GM18867 (cell line): ENCODE data around the gene XCR1.
"Not testable (repeated sequence)": the region's sequence is repeated elsewhere in the genome, so short reads cannot be mapped to it uniquely, and the experiment has no call there.

Source experiments
- ATAC-seq: cut with Tn5 transposase; IDR thresholded peaks from one replicate; pipeline ENCODE4 v1.9.1; 2021; ENCODE audit warnings: mild to moderate bottlenecking, moderate library complexity; ENCODE audit not compliant: unreplicated experiment

Gene XCR1

DNA sequence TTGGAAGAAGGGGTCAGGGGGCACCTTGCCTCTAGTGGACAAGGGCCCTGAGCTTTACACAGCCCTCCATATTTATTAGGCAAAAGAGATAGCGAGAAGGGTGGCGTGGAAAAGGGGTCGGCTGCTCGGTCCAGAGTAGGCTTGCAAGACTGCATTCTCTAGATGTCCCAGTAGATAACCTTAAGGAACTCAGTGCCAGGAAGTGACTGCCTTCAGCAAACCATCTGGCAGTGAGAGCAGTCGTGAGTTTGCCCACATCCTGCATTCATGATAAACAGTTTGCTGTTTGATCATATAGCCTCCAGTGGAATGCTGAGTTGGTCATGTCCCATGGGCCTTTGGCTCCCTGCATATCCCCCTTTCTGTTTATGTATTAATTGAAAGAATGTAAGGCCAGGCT is 18.9 kb upstream of the XCR1 start:
- ATAC-seq: not testable (repeated sequence)

GRCh38 chr3:46038916-46039315 is 11.6 kb upstream of the XCR1 start:
- ATAC-seq: no peak

DNA sequence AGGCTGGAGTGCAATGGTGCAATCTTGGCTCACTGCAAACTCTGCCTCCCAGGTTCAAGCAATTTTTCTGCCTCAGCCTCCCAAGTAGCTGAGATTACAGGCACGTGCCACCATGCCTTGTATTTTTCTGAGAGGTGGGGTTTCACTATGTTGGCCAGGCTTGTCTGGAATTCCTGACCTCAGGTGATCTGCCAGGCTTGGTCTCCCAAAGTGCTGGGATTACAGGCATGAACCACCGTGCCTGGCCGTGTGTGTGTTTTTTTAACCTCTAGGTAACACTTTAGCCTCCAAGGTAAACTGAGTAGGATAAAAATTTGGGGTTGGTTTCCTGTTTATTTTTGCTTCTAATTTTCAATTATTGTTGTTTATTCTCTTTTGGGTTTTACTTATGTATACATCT is 10.8 kb upstream of the XCR1 start:
- ATAC-seq: not testable (repeated sequence)

GRCh38 chr3:46036191-46036590 is 8.9 kb upstream of the XCR1 start:
- no peak for ATAC-seq

- ATAC-seq: no peak
These were observed 4.5 kb upstream of the XCR1 start for GRCh38 chr3:46031747-46032146.

DNA sequence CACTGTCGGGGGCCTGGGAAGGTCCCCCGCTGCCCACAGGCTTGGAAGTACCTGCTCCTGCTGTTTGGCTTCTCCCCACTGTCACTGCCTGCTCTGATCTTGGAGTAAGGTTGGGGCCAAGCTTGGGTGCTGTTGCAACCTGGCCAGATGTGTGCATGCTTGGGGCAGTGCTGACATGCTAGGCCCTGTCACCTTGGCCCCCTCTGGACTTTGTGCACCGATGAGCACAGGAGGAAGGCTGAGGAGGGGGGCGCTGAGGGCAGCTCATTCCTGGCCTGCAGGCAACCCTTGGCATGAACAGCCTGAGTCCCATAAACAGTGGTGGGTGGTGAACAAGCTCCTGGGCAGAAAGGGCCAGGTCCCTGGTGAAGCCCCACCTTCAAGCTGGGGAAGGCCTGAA is 4.0 kb upstream of the XCR1 start:
- no peak for ATAC-seq

- no peak for ATAC-seq
These were observed 3.3 kb upstream of the XCR1 start for GRCh38 chr3:46030626-46031025.

- ATAC-seq: no peak
These were observed 2.8 kb upstream of the XCR1 start for GRCh38 chr3:46029953-46030543.

DNA sequence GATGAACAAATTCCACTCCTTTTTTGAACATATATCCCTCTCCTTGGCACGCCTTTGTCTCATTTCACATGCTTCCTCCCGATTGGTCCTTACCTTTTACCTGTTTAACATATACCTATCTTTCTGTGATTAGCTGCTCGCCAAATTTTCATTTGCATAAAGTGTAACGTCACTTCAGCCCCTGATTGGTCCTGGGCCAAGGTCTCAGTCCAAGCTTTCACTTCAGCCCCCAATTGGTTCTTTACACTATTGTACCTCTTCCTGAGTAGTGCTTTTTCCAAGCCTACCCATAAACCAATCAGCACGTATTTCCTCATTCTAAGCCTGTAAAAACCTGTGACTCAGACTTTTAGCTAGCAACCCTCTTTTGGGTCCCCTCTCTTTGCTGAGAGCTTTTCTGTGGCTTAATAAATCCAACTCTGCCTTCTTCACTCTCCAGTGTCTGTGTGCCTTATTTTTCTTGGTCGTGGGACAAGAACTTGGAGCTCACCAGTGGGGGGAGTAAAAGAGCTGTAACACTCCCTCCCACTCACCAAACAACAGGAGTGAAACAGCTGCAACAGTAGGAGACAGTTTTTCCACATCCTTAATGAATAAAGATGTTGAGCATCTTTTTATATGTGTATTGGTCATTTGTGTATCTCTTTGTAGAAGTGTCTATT is 584 bp upstream of the XCR1 start:
- no peak for ATAC-seq

DNA sequence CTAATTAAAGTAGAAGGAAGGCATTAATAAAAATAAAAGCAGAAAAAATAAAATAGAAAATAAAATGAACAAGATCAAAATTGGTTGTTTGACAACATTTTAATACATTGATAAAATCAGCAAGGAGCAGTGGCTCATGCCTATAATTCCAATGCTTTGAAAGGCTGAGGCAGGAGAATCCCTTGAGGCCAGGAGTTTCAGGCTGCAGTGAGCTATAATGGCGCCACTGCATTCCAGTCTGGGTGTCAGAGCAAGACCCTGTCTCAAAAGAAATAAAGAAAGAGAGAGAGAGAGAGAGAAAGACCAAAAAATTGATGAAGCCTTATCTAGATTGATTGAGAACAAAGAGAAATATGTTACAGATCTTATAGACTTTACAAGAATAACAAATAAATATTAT is 2.1 kb downstream of the XCR1 start:
- no peak for ATAC-seq

GRCh38 chr3:46024131-46024530 is 3.2 kb downstream of the XCR1 start:
- no peak for ATAC-seq

DNA sequence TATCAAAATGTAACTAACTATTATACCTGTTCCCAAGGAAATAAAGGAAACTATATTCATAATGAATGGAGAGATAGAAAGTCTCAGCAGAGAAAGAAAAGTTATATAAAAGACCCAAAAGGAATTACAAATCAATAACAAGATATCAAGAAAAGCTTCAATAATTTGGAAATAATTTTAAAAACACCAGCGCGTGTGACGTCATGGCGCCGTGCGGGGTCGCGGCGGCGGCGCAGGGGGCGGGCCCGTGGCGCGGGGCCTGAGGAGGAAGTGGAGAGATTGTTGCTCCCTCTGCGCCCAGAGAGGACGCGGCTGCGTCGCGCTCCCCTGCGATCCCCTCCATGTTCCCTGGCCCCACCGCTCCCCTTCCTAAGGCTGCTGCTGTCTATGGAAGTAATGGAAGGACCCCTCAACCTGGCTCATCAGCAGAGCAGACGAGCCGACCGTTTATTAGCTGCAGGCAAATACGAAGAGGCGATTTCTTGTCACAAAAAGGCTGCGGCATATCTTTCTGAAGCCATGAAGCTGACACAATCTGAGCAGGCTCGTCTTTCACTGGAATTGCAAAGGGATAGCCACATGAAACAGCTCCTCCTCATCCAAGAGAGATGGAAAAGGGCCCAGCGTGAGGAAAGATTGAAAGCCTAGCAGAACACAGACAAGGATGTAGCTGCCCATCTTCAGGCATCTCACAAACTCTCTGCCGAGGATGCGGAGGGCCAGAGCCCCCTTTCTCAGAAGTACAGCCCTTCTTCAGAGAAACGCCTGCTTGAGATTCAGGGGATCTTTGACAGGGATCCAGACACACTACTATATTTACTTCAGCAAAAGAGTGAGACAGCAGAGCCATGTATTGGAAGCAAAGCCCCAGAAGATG is 4.1 kb downstream of the XCR1 start:
- ATAC-seq: no peak

GRCh38 chr3:46021516-46021915 is 5.8 kb downstream of the XCR1 start:
- no peak for ATAC-seq

DNA sequence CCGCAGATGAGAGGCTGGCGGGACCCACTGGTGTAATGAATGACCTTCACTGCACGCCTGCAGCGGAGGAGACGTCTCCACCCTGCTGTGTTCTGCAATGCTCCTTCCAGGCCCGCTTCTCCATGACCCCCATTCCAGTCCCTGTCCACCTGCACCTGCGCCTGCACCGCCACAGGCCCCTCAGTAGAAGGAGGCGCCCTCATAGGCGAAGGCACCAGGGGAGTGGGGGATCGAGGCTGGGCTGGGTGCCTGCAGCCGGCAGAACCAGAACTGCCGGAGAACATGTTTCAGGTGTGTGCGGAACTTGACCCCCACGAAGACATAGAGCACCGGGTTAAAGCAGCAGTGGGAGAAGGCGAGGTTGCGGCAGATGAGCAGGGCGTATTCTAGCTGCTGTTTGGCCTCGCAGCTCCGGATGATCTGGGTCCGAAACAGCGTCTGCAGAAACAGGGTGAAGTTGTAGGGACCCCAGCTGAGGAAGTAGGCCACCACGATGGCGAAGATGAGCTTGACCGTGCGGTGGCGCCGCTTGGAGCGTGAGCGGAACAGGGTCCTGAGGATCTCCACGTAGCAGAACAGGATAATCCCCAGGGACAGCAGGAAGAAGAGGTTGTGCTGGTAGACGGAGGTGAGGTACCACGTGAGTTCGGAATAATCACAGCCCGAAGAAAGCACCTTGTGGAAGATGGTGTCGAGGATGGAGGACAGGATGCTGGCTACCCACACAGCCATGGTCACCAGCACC is 6.3 kb downstream of the XCR1 start:
- no peak for ATAC-seq

- ATAC-seq: no peak
These were observed 7.6 kb downstream of the XCR1 start for GRCh38 chr3:46019707-46020106.

DNA sequence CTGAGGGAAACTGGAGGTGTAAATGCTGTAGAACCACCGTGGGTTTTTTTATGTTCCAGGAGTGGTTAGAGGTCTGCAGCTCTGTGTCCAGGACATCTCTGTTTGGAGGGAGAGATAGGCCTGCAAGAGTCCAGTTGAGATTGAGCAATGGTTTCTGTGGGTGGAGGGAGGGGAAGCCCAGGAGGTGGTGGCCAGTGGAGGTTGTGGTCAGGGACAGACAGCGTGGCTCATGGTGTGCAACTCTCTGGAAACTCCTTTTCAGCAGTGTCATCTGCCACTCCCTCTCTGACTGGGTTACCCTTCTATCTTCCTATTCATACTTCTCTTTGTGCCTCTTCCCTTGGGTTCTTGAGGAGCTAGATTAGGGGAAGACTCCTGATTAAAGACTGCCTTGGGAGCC is 9.6 kb downstream of the XCR1 start:
- no peak for ATAC-seq

DNA sequence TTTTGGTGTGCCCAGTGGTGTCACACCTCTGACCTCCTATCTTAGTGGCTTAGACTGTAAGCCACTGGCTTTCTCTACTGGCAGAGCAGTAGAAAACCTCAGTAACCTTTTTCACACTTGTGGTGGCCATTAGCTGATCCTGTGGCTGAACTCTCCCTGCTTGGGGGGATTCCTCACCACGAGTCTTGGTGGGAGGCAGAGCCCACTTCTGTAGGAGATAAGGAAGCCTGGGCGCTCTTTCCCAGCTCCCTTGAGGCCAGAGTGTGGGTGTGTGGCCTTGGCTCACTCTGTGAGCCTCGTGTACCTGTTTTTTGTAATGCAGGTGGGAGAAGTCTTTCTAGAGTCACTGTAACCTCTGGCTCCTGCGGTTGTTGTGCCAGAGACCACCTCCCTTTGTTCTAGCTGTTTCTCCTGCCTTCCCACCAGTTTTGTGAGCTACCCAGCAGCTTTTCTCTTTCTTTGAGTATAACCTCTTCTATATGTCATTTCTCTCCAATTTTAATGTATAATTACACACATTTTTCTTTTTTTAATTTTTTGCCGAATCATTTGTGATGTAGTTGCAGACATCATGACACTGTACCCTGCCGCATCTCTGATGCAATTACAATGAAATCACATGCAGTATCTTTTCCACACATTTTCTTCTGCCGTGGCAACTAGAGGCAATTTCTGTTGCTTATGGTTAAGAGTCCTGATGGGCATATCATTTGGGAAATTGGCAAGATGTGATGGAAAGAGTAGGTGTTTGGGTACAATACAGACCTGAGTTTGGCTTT is 13.8 kb downstream of the XCR1 start:
- no peak for ATAC-seq

GRCh38 chr3:46012246-46012645 is 15.0 kb downstream of the XCR1 start:
- ATAC-seq: no peak

DNA sequence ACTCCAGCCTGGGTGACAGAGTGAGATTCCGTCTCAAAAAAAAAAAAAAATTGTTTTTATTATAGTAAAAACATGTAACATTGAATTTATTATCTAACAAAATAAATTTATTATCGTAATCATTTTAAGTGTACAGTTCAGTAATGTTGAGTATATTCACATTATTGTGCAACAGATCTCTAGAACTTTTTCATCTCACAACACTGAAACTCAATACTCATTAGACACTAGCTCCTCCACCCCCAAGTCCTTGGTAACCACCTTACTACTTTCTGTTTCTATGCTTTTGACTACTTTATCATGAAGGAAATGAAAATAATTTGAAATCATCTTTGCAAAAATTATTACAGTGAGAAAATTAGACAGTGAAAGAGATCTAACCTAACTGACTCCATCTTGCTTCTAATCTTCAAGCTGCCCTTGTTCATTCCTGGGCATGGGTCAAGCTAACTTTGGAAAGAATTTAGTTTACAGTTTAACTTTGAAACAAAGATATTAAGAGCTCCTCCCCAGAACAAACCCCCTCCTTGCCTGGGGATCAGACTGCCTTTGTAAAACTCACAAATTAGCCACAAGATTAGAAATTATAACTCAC is 16.7 kb downstream of the XCR1 start:
- no peak for ATAC-seq

DNA sequence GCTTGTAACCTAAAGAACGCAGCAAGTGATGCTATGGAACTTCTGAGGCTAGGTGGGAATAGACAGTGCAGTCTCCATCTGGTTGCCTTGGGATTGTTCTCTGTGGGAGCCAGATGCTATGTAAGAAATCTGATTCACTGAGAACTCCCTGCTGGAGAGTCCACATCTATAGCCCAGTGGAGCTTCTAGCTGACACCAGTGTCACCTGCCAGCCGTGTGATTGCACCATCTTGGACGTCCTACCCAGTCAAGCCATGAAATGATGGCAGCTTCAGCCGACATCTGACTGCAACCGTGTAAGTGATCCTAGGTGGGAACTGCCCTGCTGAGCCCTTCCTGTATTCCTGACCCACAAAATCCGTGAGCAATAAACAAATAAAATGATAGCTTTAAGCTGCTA is 19.2 kb downstream of the XCR1 start:
- ATAC-seq: no peak
